ENCODE data around the gene CNOT8.
"Not testable (repeated sequence)": the region's sequence is repeated elsewhere in the genome, so short reads cannot be mapped to it uniquely, and the experiment has no call there.

CNOT8 gene

GRCh38 chr5:154896562-154897165 is 38.2 kb downstream of the CNOT8 start:
- Mint-ChIP-seq H3K9me3 (no peaks in the 10 kb centered on the region), H3K27me3 (ENCODE audit: low read depth) (no peaks in the 10 kb centered on the region), H3K4me1 (ENCODE audit: low read depth) (peaks cover 2% of the 10 kb centered on the region), H3K27ac (no peak overlapping the region), H3K36me3 (ENCODE audit: low read depth) (peaks cover 52% of the 10 kb centered on the region), H3K4me3 (no peak overlapping the region)
- DNase-seq (ENCODE audit: low spot score): no peak

DNA sequence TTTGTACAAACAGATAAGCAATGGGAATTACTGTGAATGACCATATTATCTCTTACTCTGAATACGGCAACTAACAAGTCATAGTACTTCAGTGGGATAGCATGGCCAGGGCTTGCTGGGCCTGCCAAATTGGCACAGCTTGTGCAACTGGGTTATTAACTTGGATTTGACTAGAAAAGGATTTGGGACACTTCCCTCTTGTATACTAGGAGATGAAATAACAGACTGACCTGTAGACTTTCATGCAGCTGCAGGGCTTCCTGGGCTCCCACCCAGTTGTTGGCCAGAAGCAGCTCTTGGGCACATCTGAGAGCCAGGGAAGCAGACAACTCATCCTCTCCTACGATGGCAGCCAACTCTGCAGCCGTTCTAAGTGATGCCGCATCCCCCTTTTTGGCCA is 39.8 kb downstream of the CNOT8 start:
- Mint-ChIP-seq H3K4me1 (ENCODE audit: low read depth) (peaks cover 2% of the 10 kb centered on the region), H3K27ac (no peak overlapping the region), H3K27me3 (ENCODE audit: low read depth) (no peaks in the 10 kb centered on the region), H3K9me3 (no peaks in the 10 kb centered on the region), H3K4me3 (no peak overlapping the region), H3K36me3 (ENCODE audit: low read depth) (peaks cover 50% of the 10 kb centered on the region)
- DNase-seq (ENCODE audit: low spot score): no peak

DNA sequence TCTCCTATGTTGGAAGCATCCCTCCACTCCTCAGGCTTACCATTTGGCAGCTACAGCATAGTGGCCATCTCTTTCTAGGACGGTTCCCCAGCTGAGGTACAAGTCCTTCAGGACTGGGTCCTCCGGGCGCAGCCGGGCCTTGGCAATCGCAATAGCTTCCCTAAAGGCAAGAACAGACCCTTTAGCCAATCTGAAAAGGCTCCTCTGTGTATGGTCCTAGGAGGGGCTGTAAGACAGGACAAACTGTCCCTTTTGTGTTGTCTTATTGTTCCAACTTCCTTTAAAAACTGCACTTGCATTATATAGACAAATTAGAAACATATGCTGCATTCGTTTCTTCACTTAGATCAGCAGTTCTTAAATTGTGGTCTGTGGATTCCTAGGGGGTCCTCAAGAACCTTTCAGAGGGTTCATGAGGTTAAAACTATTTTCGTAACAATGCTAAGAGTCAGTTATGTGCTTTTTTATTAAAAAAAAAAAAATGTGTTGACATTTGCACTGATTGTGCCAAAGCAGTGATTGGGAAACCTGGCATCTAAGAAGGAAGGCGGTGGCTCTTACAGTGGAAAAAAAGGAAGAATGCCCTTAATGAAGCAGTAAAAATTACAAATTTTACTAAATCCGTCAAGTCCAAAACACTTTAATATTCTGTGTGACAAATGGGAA is 40.9 kb downstream of the CNOT8 start:
- H3K27me3 Mint-ChIP-seq (ENCODE audit: low read depth): no peaks in the 10 kb centered on the region
- no peaks in the 10 kb centered on the region for H3K9me3 Mint-ChIP-seq
- H3K27ac Mint-ChIP-seq: no peak overlapping the region

DNA sequence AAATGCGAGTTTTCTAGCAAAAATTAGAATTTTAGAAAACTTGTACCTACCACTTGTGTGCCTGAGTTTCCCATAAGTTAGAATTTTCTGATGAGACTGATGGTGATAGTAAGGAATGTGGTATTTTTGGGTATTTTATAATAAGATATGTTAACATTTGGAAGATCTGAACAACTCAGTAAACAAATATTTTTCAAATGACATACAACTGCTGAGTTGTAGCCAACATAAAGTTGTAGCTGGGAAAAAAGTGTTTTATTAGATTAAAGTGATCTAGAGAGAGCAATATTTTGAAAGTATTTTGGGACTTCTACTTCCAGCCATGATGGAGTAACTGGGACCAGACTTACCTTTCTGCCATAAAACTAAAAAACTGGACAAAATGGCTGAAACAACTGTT is 41.6 kb downstream of the CNOT8 start:
- Mint-ChIP-seq H3K4me3 (no peak overlapping the region), H3K4me1 (ENCODE audit: low read depth) (peaks cover 4% of the 10 kb centered on the region), H3K9me3 (no peaks in the 10 kb centered on the region), H3K27me3 (ENCODE audit: low read depth) (no peaks in the 10 kb centered on the region), H3K27ac (no peak overlapping the region), H3K36me3 (ENCODE audit: low read depth) (peaks cover 56% of the 10 kb centered on the region)
- no peak for DNase-seq (ENCODE audit: low spot score)

More for the DNA sequence above, 40.9 kb downstream of the CNOT8 start:
- no peak for DNase-seq (ENCODE audit: low spot score)
- H3K4me3 Mint-ChIP-seq: no peak overlapping the region
- H3K4me1 Mint-ChIP-seq (ENCODE audit: low read depth): peaks cover 4% of the 10 kb centered on the region
- H3K36me3 Mint-ChIP-seq (ENCODE audit: low read depth): peaks cover 55% of the 10 kb centered on the region

DNA sequence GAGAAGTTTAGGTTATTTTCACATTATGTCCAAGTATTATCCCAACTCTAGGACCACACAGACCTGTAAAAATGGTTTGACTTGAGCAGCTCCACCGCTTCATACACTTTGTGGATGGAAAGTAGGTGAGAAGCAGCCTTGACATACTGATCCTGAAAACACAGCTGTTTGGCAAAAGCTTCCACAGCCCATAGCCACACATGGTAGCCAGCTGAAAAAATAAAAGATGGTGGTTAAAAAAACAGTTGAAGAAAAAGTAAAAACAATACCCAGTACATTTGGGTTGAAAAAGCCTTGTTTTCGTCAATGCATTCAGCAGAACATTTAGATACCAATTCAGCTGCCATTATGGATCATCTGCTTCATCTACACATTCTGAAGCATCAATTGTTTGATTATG is 42.8 kb downstream of the CNOT8 start:
- no peak for DNase-seq (ENCODE audit: low spot score)
- Mint-ChIP-seq H3K4me3 (no peak overlapping the region), H3K4me1 (ENCODE audit: low read depth) (peaks cover 2% of the 10 kb centered on the region), H3K9me3 (no peaks in the 10 kb centered on the region), H3K27ac (no peak overlapping the region), H3K36me3 (ENCODE audit: low read depth) (peaks cover 48% of the 10 kb centered on the region), H3K27me3 (ENCODE audit: low read depth) (no peaks in the 10 kb centered on the region)

DNA sequence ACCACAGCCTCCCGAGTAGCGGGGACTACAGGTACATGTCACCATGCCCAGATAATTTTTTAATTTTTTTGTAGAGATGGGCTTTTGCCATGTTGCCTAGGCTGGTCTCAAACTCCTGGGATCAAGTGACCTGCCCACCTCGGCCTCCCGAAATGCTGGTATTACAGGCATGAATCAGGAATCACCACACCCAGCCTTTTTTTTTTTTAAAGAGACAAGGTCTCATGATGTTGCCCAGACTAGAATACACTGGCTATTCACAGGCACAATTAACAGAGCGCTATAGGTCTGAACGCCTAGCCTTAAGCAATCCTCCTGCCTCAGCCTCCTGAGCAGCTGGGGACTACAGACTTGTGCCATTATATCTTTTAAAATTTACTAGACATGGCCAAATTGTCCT is 43.5 kb downstream of the CNOT8 start:
- no peaks in the 10 kb centered on the region for H3K27me3 Mint-ChIP-seq (ENCODE audit: low read depth)
- H3K4me1 Mint-ChIP-seq (ENCODE audit: low read depth): peaks cover 2% of the 10 kb centered on the region
- no peak overlapping the region for H3K4me3 Mint-ChIP-seq
- H3K9me3 Mint-ChIP-seq: no peaks in the 10 kb centered on the region
- H3K36me3 Mint-ChIP-seq (ENCODE audit: low read depth): peaks cover 45% of the 10 kb centered on the region
- no peak overlapping the region for H3K27ac Mint-ChIP-seq
- DNase-seq (ENCODE audit: low spot score): no peak

GRCh38 chr5:154905601-154906000 is 47.2 kb downstream of the CNOT8 start:
- not testable (repeated sequence) for H3K4me1 Mint-ChIP-seq (ENCODE audit: low read depth); H3K9me3 Mint-ChIP-seq; DNase-seq (ENCODE audit: low spot score); H3K27me3 Mint-ChIP-seq (ENCODE audit: low read depth); H3K4me3 Mint-ChIP-seq; H3K27ac Mint-ChIP-seq
- H3K36me3 Mint-ChIP-seq (ENCODE audit: low read depth): peaks cover 32% of the 10 kb centered on the region

- Mint-ChIP-seq H3K4me3 (no peak overlapping the region), H3K27ac (no peak overlapping the region), H3K36me3 (ENCODE audit: low read depth) (peaks cover 30% of the 10 kb centered on the region), H3K4me1 (ENCODE audit: low read depth) (no peaks in the 10 kb centered on the region), H3K9me3 (no peaks in the 10 kb centered on the region), H3K27me3 (ENCODE audit: low read depth) (no peaks in the 10 kb centered on the region)
- DNase-seq (ENCODE audit: low spot score): no peak
Observed at GRCh38 chr5:154916874-154917273, 58.4 kb downstream of the CNOT8 start.

DNA sequence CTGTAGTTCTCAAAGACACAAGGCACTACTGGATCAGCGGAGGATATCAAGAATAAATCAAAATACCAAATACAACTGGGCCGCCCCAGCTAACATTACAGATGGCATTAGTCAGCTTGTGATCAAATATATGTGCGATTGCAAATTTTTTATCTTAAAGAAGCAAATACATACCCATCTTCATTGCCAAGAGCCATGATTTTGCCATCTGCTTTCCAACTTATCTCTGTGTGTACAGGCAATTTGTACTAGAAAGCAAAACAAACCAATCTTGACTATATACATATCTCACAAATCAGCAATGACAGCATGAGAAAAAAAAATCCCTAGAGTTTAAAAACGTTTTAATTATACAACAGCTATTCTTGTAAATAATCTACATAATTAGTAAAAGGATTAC is 59.3 kb downstream of the CNOT8 start:
- Mint-ChIP-seq H3K27me3 (ENCODE audit: low read depth) (no peaks in the 10 kb centered on the region), H3K4me3 (no peak overlapping the region), H3K27ac (no peak overlapping the region), H3K36me3 (ENCODE audit: low read depth) (peaks cover 24% of the 10 kb centered on the region), H3K4me1 (ENCODE audit: low read depth) (no peaks in the 10 kb centered on the region), H3K9me3 (no peaks in the 10 kb centered on the region)
- no peak for DNase-seq (ENCODE audit: low spot score)

- Mint-ChIP-seq H3K9me3 (no peaks in the 10 kb centered on the region), H3K27me3 (ENCODE audit: low read depth) (no peaks in the 10 kb centered on the region), H3K4me3 (no peak overlapping the region), H3K4me1 (ENCODE audit: low read depth) (no peaks in the 10 kb centered on the region), H3K27ac (no peak overlapping the region), H3K36me3 (ENCODE audit: low read depth) (peaks cover 26% of the 10 kb centered on the region)
- no peak for DNase-seq (ENCODE audit: low spot score)
Observed at GRCh38 chr5:154923441-154924430, 65.3 kb downstream of the CNOT8 start.
